ENCODE data around the gene OR5A1. TPM values are rescaled to one million over a fixed set of nuclear protein-coding genes. Genes with fewer than 3 reads are reported as not detected.

Gene OR5A1
- not detected for total RNA-seq
- polyA plus RNA-seq: not detected

GRCh38 chr11:59436169-59436568 lies at the start of gene OR5A1:
Gene OR5A1, plus strand, starts transcription at chr11:59436469. Its CDS starts 6,700 bp downstream, at chr11:59443169.
- H3K27me3 ChIP-seq (ENCODE audit: control insufficient read depth in 4 of 4, insufficient read depth in 4 of 4, low read length in 3 of 4): no peaks in the 10 kb centered on the region
- no peak within 1 kb of the TSS for H3K27ac ChIP-seq (ENCODE audit: low read depth in 1 of 2, low read length in 2 of 2)
- no peak within 1 kb of the TSS for H3K4me3 ChIP-seq (ENCODE audit: low read depth in 1 of 3, low read length in 3 of 3)
- H3K36me3 ChIP-seq (ENCODE audit: control insufficient read depth in 4 of 4, insufficient read depth in 3 of 4, low read depth in 1 of 4, low read length in 3 of 4): no peaks in the 10 kb centered on the region
- no peak within 1 kb of the TSS for H3K9ac ChIP-seq (ENCODE audit: low read depth in 1 of 2, low read length in 2 of 2)
- DNase-seq (ENCODE audit: low spot score): no peak
- 81% methylated on average over 3 of the region's 3 CpGs for WGBS
- TF ChIP-seq SP1 (IDR thresholded peaks at IDR 0.05): no peak
- TF ChIP-seq MAX (IDR thresholded peaks at IDR 0.05): no peak
- no peaks in the 10 kb centered on the region for H3K9me3 ChIP-seq (ENCODE audit: control insufficient read depth in 4 of 4, low read length in 3 of 4)
- H3K4me1 ChIP-seq (ENCODE audit: control insufficient read depth in 4 of 4, insufficient read depth in 4 of 4, low read length in 3 of 4): no peaks in the 10 kb centered on the region

- no peaks in the 10 kb centered on the region for H3K36me3 ChIP-seq (ENCODE audit: control insufficient read depth in 4 of 4, insufficient read depth in 3 of 4, low read depth in 1 of 4, low read length in 3 of 4)
- no peaks in the 10 kb centered on the region for H3K4me1 ChIP-seq (ENCODE audit: control insufficient read depth in 4 of 4, insufficient read depth in 4 of 4, low read length in 3 of 4)
- DNase-seq (ENCODE audit: low spot score): no peak
- TF ChIP-seq EGR1 (IDR thresholded peaks at IDR 0.05; ENCODE audit: low read depth in 2 of 2) (no peak), GABPA (IDR thresholded peaks at IDR 0.05 in 1 of 2, conservative IDR thresholded peaks at IDR 0.05 in 1 of 2) (no peak), RAD21 (IDR thresholded peaks at IDR 0.05) (no peak), ZBTB33 (IDR thresholded peaks at IDR 0.05) (no peak), RXRA (IDR thresholded peaks at IDR 0.05) (no peak), CTCF (IDR thresholded peaks at IDR 0.05; ENCODE audit: low read depth, low read length, missing input control) (no peak), FOXA1 (IDR thresholded peaks at IDR 0.05) (no peak), HNF4A (conservative IDR thresholded peaks at IDR 0.05) (no peak), FOXA2 (IDR thresholded peaks at IDR 0.05) (no peak), ATF3 (IDR thresholded peaks at IDR 0.05) (no peak), JUND (IDR thresholded peaks at IDR 0.05) (no peak), MAX (IDR thresholded peaks at IDR 0.05) (no peak), SP1 (IDR thresholded peaks at IDR 0.05) (no peak), HNF4G (IDR thresholded peaks at IDR 0.05) (no peak), REST (IDR thresholded peaks at IDR 0.05) (no peak), NR2F2 (IDR thresholded peaks at IDR 0.05) (no peak), TAF1 (conservative IDR thresholded peaks at IDR 0.05) (no peak)
- no peaks in the 10 kb centered on the region for H3K9me3 ChIP-seq (ENCODE audit: control insufficient read depth in 4 of 4, low read length in 3 of 4)
- no peaks in the 10 kb centered on the region for H3K27me3 ChIP-seq (ENCODE audit: control insufficient read depth in 4 of 4, insufficient read depth in 4 of 4, low read length in 3 of 4)
- H3K4me3 ChIP-seq (ENCODE audit: low read depth in 1 of 3, low read length in 3 of 3): no peak overlapping the region
- no peak overlapping the region for H3K27ac ChIP-seq (ENCODE audit: low read depth in 1 of 2, low read length in 2 of 2)
- H3K9ac ChIP-seq (ENCODE audit: low read depth in 1 of 2, low read length in 2 of 2): no peak overlapping the region
Observed at GRCh38 chr11:59394186-59394585, 42.1 kb upstream of the OR5A1 start.

All from liver (tissue), 9 donors.